Measurements from ENCODE around the gene ADD1.

ADD1 gene

DNA sequence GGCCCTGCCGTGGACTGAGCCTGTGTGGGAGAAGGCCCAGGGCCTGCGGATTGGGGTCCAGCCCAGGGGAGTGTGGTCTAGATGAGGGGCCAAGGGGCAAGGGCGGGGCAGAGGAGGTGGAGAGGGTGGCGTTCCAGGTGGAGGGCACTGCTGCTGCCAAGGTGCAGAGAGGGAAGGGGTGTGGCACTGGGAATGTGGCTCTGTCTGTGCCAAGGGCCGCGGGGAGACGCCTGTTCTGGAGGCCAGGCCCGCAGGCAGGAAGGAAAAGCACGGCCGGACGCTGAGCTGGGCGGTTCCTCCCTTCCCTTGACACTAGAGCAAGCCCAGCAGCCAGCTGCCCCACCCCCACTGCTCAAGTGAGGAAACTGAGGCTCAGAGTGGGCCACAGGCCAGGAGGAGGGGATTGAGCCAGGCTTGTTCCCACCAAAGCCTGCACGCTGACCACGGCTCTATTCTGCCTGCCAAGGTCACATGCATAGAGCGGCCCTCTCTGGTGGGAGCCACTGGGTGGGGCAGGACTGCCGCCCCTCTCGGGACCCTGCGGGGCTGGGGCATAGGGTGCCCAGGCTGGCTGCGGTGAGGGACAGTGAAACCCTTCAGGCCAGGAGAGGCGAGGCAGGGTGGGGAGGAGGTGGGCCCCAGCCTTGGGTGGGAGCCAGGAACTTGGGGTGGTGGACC lies 37.8 kb upstream of the ADD1 start:
- Histone ChIP-seq H3K4me3 (peak overlapping the region; percentile 44), H3K27me3 (no peaks in the 10 kb centered on the region), H4K20me1 (no peaks in the 10 kb centered on the region), H3K27ac (peak overlapping the region; percentile 86), H3K4me1 (peaks cover 93% of the 10 kb centered on the region), H3K36me3 (no peaks in the 10 kb centered on the region), H3K4me2 (peak overlapping the region; percentile 91), H3K9me3 (no peaks in the 10 kb centered on the region), H3K9ac (peak overlapping the region; percentile 73)
- no peak for TF ChIP-seq Cebpa-rat (IDR thresholded peaks at IDR 0.05)

DNA sequence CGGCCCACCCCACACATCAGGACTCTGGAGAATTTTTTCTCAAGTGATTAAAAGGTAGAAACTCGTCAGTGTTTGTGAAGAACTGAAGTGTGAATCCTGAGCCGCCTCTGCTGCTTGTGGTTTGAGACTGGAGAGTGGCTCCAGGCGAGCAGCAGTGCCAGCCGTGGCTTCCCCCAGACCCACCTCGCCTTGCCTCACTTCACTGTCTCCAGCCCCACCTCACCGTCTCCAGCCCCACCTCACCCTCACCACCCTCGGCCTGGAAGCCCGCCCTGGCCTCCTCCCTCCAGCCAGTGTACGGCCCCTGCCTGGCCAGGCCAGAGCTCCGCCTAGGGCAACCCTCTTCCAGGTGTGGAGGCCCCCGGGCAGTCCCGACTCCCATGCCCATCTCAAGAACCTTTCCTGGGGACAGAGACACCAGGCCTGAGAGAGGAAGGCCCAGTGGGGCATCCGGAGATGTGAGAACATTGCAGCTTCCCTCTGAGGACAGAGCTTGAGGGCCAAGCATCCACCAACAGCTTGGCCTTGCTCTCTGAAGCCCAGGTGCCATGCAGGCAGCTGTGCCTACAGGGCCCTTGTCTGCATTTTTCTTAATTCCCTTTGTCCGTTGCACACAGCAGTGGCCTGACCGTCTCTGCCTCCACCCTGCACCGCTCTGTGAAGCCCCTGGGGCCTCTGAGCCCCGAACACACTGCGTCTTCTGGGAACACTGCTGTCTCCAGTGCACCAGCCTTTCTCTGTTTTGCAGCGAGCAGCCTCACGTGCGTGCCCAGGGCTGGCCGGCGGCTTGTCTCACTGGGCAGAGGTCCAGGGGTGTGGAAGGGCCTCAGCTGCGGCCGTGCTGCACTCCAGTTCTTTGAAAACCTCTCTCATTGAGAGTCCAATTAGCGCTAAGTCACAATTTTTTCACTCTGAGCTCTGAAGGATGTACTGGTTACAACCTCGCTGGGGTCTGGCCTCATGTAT lies 37.0 kb upstream of the ADD1 start:
- Histone ChIP-seq H3K4me1 (peaks cover 93% of the 10 kb centered on the region), H3K4me2 (peak overlapping the region; percentile 91)

DNA sequence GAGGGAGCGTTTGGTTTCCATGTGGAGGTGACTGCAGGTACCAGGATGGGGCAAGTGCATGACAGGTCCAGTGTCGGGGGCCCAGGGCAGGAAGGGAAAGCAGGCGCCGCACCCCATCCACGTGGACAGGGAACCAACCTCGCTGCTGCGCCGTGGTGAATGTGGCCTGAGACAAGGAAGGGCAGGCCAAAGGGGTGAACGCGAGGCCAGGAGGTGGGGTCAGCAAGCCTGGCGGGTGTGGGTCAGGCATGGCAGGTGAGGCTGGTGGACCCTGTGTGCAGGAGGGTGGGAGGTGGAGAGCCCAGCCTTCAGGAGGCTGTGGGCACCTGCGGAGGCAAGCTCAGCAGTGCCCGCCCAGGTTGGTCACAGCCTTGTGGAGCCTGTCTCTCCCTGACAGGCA lies 36.1 kb upstream of the ADD1 start:
- no peaks in the 10 kb centered on the region for H3K27me3 ChIP-seq
- peak overlapping the region; percentile 73; the same call in 1 of the 2 replicates for H3K9ac ChIP-seq
- H3K4me2 ChIP-seq, result peak overlapping the region; percentile 91
- no peak for TF ChIP-seq Cebpa-rat (IDR thresholded peaks at IDR 0.05)
- peaks cover 89% of the 10 kb centered on the region for H3K4me1 ChIP-seq
- peak overlapping the region; percentile 86 for H3K27ac ChIP-seq
- H3K36me3 ChIP-seq, result no peaks in the 10 kb centered on the region
- H3K9me3 ChIP-seq, result no peaks in the 10 kb centered on the region
- H4K20me1 ChIP-seq, result no peaks in the 10 kb centered on the region
- H3K4me3 ChIP-seq, result no peak overlapping the region

More for the DNA sequence above, 37.0 kb upstream of the ADD1 start:
- Histone ChIP-seq H3K9me3 (no peaks in the 10 kb centered on the region), H4K20me1 (no peaks in the 10 kb centered on the region), H3K4me3 (peak overlapping the region; percentile 44; the same call in 1 of the 2 replicates), H3K27ac (peak overlapping the region; percentile 86), H3K27me3 (no peaks in the 10 kb centered on the region), H3K9ac (peak overlapping the region; percentile 73), H3K36me3 (no peaks in the 10 kb centered on the region)
- no peak for TF ChIP-seq Cebpa-rat (IDR thresholded peaks at IDR 0.05)

DNA sequence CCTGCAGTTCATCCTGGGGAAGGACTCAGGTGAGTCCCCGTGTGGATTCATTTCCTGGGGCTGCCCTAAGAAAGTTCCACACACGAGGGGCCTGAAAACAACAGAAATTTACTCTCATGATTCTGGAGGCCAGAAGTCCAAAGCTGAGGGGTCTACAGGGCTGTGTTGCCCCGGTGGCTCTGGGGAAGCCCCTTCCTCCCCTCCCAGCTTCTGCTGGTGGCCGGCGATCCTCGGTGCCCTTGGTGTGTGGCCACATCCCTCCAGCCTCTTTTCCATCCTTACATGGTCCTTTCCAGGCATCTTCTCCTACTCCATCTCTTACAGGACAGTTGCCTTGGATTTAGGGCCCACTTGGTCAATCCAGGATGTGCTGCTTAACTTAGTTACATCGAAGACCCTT lies 35.6 kb upstream of the ADD1 start:
- Histone ChIP-seq H3K27ac (peak overlapping the region; percentile 86), H3K36me3 (no peaks in the 10 kb centered on the region), H3K27me3 (no peaks in the 10 kb centered on the region), H3K4me3 (no peak overlapping the region), H3K9ac (peak overlapping the region; percentile 73; the same call in 1 of the 2 replicates), H3K4me1 (peaks cover 88% of the 10 kb centered on the region), H3K4me2 (peak overlapping the region; percentile 91), H3K9me3 (no peaks in the 10 kb centered on the region), H4K20me1 (no peaks in the 10 kb centered on the region; the same call in 1 of the 2 replicates)
- TF ChIP-seq Cebpa-rat (IDR thresholded peaks at IDR 0.05), result no peak

DNA sequence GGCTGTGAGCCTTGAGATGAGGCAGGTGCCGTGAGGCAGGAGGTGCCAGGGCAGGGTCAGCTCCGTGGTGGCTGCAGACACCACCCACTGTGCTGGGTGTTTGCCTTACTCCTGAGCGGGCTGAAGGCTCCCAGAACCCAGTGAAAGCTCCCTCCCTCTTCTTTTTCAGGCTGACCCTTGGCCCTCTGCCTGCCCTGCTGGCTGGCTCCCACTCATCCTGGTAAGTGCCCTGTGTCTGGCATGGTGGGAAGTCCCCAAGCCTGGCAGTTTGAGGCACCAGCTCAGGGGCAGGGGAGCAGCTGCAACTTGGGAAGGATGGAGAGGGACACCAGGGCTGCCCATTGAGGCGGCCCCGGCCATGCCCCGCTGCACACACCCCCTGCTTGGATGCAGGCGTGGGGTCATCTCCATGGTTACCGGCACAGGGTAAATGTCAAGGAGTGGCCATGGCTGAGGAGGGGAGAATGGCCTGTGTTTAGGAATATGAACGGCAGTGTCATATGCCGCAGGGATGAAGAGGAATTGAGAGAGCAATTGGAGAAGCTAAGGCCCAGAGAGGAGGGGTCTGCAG lies 33.9 kb upstream of the ADD1 start:
- Histone ChIP-seq H3K4me3 (peak overlapping the region; percentile 24; the same call in 1 of the 2 replicates), H4K20me1 (peaks cover 17% of the 10 kb centered on the region), H3K4me1 (peaks cover 88% of the 10 kb centered on the region), H3K36me3 (no peaks in the 10 kb centered on the region), H3K9me3 (no peaks in the 10 kb centered on the region), H3K9ac (peak overlapping the region; percentile 87), H3K27ac (peak overlapping the region; percentile 99), H3K27me3 (no peaks in the 10 kb centered on the region), H3K4me2 (peak overlapping the region; percentile 98)
- TF ChIP-seq Cebpa-rat (IDR thresholded peaks at IDR 0.05), result no peak

DNA sequence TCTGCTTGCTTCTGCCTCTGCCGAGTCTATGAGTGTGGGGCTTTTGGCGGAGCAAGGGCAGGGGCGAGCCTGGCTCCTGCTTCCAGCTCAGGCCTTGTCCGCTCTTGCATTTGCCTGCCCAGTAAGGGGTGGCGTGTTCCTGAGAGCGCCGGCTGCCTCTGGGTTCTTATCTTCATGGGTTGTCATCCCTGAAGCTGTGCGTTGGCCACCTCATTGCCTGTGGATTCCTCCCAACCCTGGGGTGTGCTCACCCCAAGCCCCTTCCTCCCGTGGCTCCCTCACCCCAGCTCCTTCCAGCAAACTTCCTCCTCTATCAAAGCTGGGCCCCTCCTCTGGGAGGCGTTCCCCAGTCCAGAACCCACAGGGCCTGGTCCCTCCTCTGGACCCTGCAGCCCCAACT lies 33.3 kb upstream of the ADD1 start:
- H3K4me2 ChIP-seq, result peak overlapping the region; percentile 98
- H3K4me3 ChIP-seq, result peak overlapping the region; percentile 66; the same call in 1 of the 2 replicates
- H3K4me1 ChIP-seq, result peaks cover 88% of the 10 kb centered on the region
- H3K9ac ChIP-seq, result peak overlapping the region; percentile 87
- no peak for TF ChIP-seq Cebpa-rat (IDR thresholded peaks at IDR 0.05)
- peaks cover 3% of the 10 kb centered on the region; the same call in 1 of the 2 replicates for H3K36me3 ChIP-seq
- peaks cover 24% of the 10 kb centered on the region for H4K20me1 ChIP-seq
- H3K27ac ChIP-seq, result peak overlapping the region; percentile 99
- H3K9me3 ChIP-seq, result no peaks in the 10 kb centered on the region
- no peaks in the 10 kb centered on the region for H3K27me3 ChIP-seq

DNA sequence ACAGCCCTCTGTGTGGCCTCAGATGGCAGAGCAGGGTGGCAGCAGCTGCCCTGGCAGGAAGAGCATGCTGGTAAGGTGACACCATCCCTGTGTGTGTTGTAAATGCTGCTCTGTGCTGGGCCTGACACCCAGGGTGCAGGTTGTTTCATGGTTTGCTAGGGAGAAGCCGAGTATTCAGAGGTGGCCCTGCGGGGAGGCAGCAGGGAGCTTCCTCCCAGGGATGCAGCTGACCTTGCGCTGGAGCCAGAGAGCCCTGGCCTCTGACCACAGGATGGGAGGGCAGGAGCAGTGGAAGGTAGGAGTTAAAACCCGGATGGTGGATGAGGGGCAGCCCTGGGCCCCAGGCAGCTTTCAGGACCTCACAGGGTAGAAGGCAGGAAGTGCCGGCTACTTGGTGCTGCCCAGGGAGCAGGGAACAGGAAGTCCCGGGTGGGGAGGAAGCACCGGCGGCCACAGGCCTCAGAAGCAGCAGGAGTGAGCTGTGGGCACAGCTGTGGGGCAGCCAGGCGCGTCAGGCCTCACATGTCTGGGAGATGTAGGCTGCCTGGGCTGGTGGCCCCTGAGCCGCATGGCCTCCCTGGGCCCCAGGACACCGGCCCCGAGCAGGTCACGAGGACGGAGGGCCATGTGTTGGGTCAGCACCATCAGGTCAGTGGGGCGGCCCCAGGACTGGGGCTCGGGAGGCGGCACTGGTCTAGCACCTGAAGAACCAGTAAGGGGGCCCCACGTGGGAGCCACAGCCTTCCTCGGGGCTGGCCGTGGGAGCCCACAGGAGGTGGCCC lies 31.6 kb upstream of the ADD1 start:
- H3K4me2 ChIP-seq, result peak overlapping the region; percentile 98
- H3K4me1 ChIP-seq, result peaks cover 88% of the 10 kb centered on the region
- TF ChIP-seq Cebpa-rat (IDR thresholded peaks at IDR 0.05), result no peak

DNA sequence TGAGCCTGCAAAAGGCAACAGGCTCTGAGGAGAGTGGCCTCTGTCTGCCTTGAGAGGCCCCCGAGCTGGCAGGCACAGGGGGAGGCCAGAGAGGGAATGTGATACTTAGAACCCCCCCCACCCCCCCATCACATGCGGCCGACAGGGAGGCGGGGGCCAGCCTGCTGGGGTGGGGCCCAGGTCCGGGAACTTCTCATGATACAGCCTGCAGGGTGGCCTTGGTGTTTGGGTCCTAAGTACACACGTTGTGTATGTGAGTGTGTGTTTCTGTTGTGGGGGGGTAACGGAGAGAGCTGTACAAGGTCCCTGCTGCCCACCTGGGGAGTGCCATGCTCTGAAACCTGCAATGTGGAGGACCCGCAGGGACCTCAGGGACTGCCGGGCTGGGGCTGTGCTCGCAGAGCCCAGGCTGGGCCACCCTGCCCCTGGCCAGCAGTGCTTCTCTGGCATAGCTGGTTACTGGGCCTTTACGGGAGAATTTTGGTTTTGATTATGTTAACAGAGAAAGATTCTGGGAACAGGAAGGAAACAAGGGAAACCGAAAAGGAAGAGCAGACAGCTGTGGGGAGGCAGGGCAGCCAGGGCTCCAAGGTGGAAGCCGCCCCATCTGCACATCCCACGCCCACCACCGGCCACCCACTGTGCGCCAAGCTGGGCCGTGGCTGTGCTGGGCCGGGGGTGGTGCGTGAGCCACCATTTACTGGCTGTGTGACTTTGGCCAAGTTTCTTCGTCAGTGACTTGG lies 30.9 kb upstream of the ADD1 start:
- H4K20me1 ChIP-seq, result peaks cover 44% of the 10 kb centered on the region
- H3K4me2 ChIP-seq, result peak overlapping the region; percentile 98
- H3K9me3 ChIP-seq, result no peaks in the 10 kb centered on the region
- peaks cover 9% of the 10 kb centered on the region for H3K27me3 ChIP-seq
- H3K9ac ChIP-seq, result peak overlapping the region; percentile 87
- H3K36me3 ChIP-seq, result peaks cover 3% of the 10 kb centered on the region; the same call in 1 of the 2 replicates
- TF ChIP-seq Cebpa-rat (IDR thresholded peaks at IDR 0.05), result no peak
- peak overlapping the region; percentile 99 for H3K27ac ChIP-seq
- H3K4me3 ChIP-seq, result peak overlapping the region; percentile 66
- H3K4me1 ChIP-seq, result peaks cover 88% of the 10 kb centered on the region

More for the DNA sequence above, 31.6 kb upstream of the ADD1 start:
- Histone ChIP-seq H3K9me3 (no peaks in the 10 kb centered on the region), H4K20me1 (peaks cover 37% of the 10 kb centered on the region), H3K9ac (peak overlapping the region; percentile 87), H3K27me3 (peaks cover 1% of the 10 kb centered on the region; the same call in 1 of the 2 replicates), H3K4me3 (peak overlapping the region; percentile 66), H3K36me3 (peaks cover 3% of the 10 kb centered on the region; the same call in 1 of the 2 replicates), H3K27ac (peak overlapping the region; percentile 99)

All from BLaER1 (cell line).